HepG2 (cell line): ENCODE results near the gene MCM3. TPM values are rescaled to one million over a fixed set of nuclear protein-coding genes. Genes with fewer than 3 reads are reported as not detected.

Source experiments
- ATAC-seq: fragments of 200-7000 bp; cut with Tn5 transposase; 3 replicates; pipeline ENCODE4 v1.9.1; 2020; ENCODE audit warnings: mild to moderate bottlenecking, moderate library complexity
- BruUV-seq: library from RNA; stranded (reverse); fragments of 400-500 nt; replicated peaks from 2 replicates; lab custom pipeline; 2021; lab: Mats Ljungman, UMichigan
- CTCF ChIA-PET: fragments of 300-600 bp; formaldehyde crosslinking; extraction: SDS; loops from one replicate; lab custom pipeline; 2021; ENCODE audit warnings: low total read pairs, inconsistent platforms, low intra/inter-chr PET ratio; lab: Yijun Ruan, JAX
- POLR2A ChIA-PET: fragments of 350-600 bp; sonication (Branson Sonifier 250); formaldehyde crosslinking; loops from one replicate; lab custom pipeline; 2020; ENCODE audit warnings: antibody characterized with exemption, inconsistent platforms; lab: Yijun Ruan, JAX
- DNase-seq: peaks from one replicate; pipeline ENCODE4 v3.0.0-alpha.2; 2015; ENCODE audit warnings: low spot score
- FAIRE-seq: peaks from 3 replicates; lab custom pipeline; 2011; peaks lifted over from hg19 to GRCh38; lab: Jason Lieb, UNC
- H2AFZ ChIP-seq: one replicate; pipeline ENCODE4 v1.6.1; 2011; ENCODE audit warnings: low read length, inconsistent platforms
- H3K27ac ChIP-seq: fragments of 300-600 bp; 3 replicates; pipeline ENCODE4 v1.8.0; 2011; ENCODE audit warnings: mixed run types, mild to moderate bottlenecking, mixed read lengths, low read length, inconsistent platforms; ENCODE audit not compliant: insufficient read depth; ENCODE audit errors: extremely low read length
- H3K27me3 ChIP-seq, 2 experiments: fragments of 200-600 bp in 1 of 2; 2 replicates in 1 of 2; 3 replicates in 1 of 2; pipeline versions ENCODE4 v1.6.0 to v1.8.0; 2011; ENCODE audit warnings: low read length in 2 of 2, mild to moderate bottlenecking in 2 of 2, moderate library complexity in 2 of 2, inconsistent platforms in 1 of 2; ENCODE audit not compliant: insufficient read depth in 2 of 2, control insufficient read depth in 1 of 2
- H3K36me3 ChIP-seq, 2 experiments: fragments of 200-600 bp in 1 of 2; replicated peaks in 1 of 2; 2 replicates in 1 of 2; 3 replicates in 1 of 2; pipeline versions ENCODE4 v1.5.1 to v1.8.0; 2011; ENCODE audit warnings: low read length in 2 of 2, inconsistent platforms in 1 of 2; ENCODE audit not compliant: insufficient read depth in 2 of 2, control insufficient read depth in 1 of 2
- H3K4me1 ChIP-seq: 2 replicates; pipeline ENCODE4 v1.5.1; 2012; ENCODE audit warnings: low read length, inconsistent platforms; ENCODE audit not compliant: insufficient read depth
- H3K4me2 ChIP-seq: 2 replicates; pipeline ENCODE4 v1.6.0; 2011; ENCODE audit warnings: low read depth, low read length, inconsistent platforms
- H3K4me3 ChIP-seq, 3 experiments: fragments of 200-600 bp in 1 of 3; sonication (generic), shearing (Covaris generic) in 1 of 3; replicated peaks in 1 of 3; 2 replicates each; pipeline ENCODE4 v1.5.1; 2011 to 2016; ENCODE audit warnings: low read length in 3 of 3, inconsistent platforms in 2 of 3, low read depth in 2 of 3, mild to moderate bottlenecking in 2 of 3, control low read depth in 1 of 3, mixed read lengths in 1 of 3; ENCODE audit not compliant: insufficient read depth in 1 of 3
- H3K79me2 ChIP-seq: one replicate; pipeline ENCODE4 v1.6.1; 2011; ENCODE audit warnings: low read length, inconsistent platforms; ENCODE audit not compliant: insufficient read depth
- H3K9ac ChIP-seq: 2 replicates; pipeline ENCODE4 v1.6.0; 2011; ENCODE audit warnings: mild to moderate bottlenecking, low read depth, low read length, inconsistent platforms; ENCODE audit not compliant: insufficient read depth
- H3K9me3 ChIP-seq: 2 replicates; pipeline ENCODE4 v1.5.1; 2012; ENCODE audit warnings: mild to moderate bottlenecking, low read length
- H4K20me1 ChIP-seq: 2 replicates; pipeline ENCODE4 v1.6.0; 2011; ENCODE audit warnings: inconsistent platforms, mild to moderate bottlenecking, low read length, moderate library complexity; ENCODE audit not compliant: insufficient read depth
- CEBPB ChIP-seq: IDR thresholded peaks from 2 replicates; pipeline ENCODE4 v1.6.1; 2011; ENCODE audit warnings: low read depth, low read length, improper control_type of control experiment, borderline replicate concordance
- CTCF ChIP-seq: sonication (generic); formaldehyde crosslinking; IDR thresholded peaks from 2 replicates; pipeline ENCODE4 v1.5.0; 2020; ENCODE audit warnings: mild to moderate bottlenecking, missing genetic modification reagents, moderate library complexity
- GABPB1 ChIP-seq: IDR thresholded peaks from 2 replicates; pipeline ENCODE4 v1.6.1; 2016; ENCODE audit warnings: mild to moderate bottlenecking, missing genetic modification reagents, moderate library complexity, missing compliant biosample characterization
- KLF15 ChIP-seq: sonication (generic); formaldehyde crosslinking; IDR thresholded peaks from 2 replicates; pipeline ENCODE4 v1.8.1; 2023; ENCODE audit warnings: borderline replicate concordance, mild to moderate bottlenecking, inconsistent platforms, missing genetic modification reagents, mixed read lengths
- PHF21A ChIP-seq: sonication (generic); formaldehyde crosslinking; IDR thresholded peaks from 2 replicates; pipeline ENCODE4 v1.5.0; 2020; ENCODE audit warnings: mild to moderate bottlenecking, missing genetic modification reagents
- SMYD3 ChIP-seq: sonication (generic); formaldehyde crosslinking; IDR thresholded peaks from 2 replicates; pipeline ENCODE4 v1.8.1; 2023; ENCODE audit warnings: mild to moderate bottlenecking, missing genetic modification reagents
- SSRP1 ChIP-seq: IDR thresholded peaks from 2 replicates; pipeline ENCODE4 v1.6.1; 2016; ENCODE audit warnings: control low read depth
- TBP ChIP-seq: sonication (generic); formaldehyde crosslinking; IDR thresholded peaks from 2 replicates; pipeline ENCODE4 v1.5.0; 2020; ENCODE audit warnings: missing genetic modification reagents
- ZFY ChIP-seq: sonication (generic); formaldehyde crosslinking; IDR thresholded peaks from 2 replicates; pipeline ENCODE4 v1.4.0; 2020; ENCODE audit warnings: missing genetic modification reagents
- ZNF281 ChIP-seq: sonication (generic); formaldehyde crosslinking; IDR thresholded peaks from 2 replicates; pipeline ENCODE4 v1.4.0; 2020; ENCODE audit warnings: missing genetic modification reagents, borderline replicate concordance
- ZNF292 ChIP-seq: sonication (generic); formaldehyde crosslinking; IDR thresholded peaks from 2 replicates; pipeline ENCODE4 v1.8.1; 2022; ENCODE audit warnings: mild to moderate bottlenecking, low read depth, missing genetic modification reagents, borderline replicate concordance
- ZNF431 ChIP-seq: sonication (generic); formaldehyde crosslinking; IDR thresholded peaks from 2 replicates; pipeline ENCODE4 v1.9.0; 2022; ENCODE audit warnings: missing genetic modification reagents, low read depth, mild to moderate bottlenecking, borderline replicate concordance
- WGBS: methylation state at CpG from one replicate; pipeline ENCODE4 v1.1.6; 2017; ENCODE audit warnings: low lambda C conversion rate; 5-methylcytosine and 5-hydroxymethylcytosine counted together
- in situ Hi-C: cut with HindIII; loops from 2 replicates; pipeline ENCODE4 v1.10.0; 2017; ENCODE audit warnings: low pct_unique_long_range_greater_than_20kb; ENCODE audit not compliant: extremely low pct_ligation_motif_present
- intact Hi-C: fragments of 100-400 bp; cut with micrococcal nuclease; formaldehyde crosslinking; loops from one replicate; pipeline ENCODE4 v1.10.0; 2022; ENCODE audit not compliant: unreplicated experiment
- polyA plus RNA-seq, 8 experiments: library from polyadenylated mRNA; depleted of rRNA in 3 of 8; stranded (reverse) in 7 of 8; unstranded in 1 of 8; fragments of >200 nt; fragmentation: Illumina TruSeq in 4 of 8; extraction: Trizol in 4 of 8; gene quantifications; 2 replicates each; pipeline versions ENCODE4 v1.2.1 to v1.2.3, GENCODE V29; 2011 to 2016; ENCODE audit warnings: low read depth in 4 of 8, missing spikeins in 1 of 8, mixed read lengths in 1 of 8; ENCODE audit not compliant: insufficient read depth in 1 of 8
- total RNA-seq, 5 experiments: library from RNA; depleted of rRNA; stranded (reverse); fragments of >200 nt; fragmentation: Illumina TruSeq; extraction: Trizol; gene quantifications; 2 replicates each; pipeline ENCODE4 v1.2.3, GENCODE V29; 2016; ENCODE audit warnings: low read depth in 1 of 5

The MCM3 gene
- total and polyA plus RNA-seq, 2 of the 13 experiments (the other 11 are each of a cell fraction or from before 2014, with no cell fraction given): 164 to 288 TPM

- intact Hi-C loops: no loop called here
- H3K36me3 ChIP-seq: no peaks in the 10 kb centered on the region
- WGBS: 26% methylated on average over 2 of the region's 2 CpGs
- H2AFZ ChIP-seq: no peak overlapping the region
- no TSS peak for BruUV-seq
- H3K4me3 ChIP-seq: no peak overlapping the region
- TF ChIP-seq SMYD3 (CRISPR knock-in tag) (no peak), SSRP1 (CRISPR knock-in tag) (no peak), KLF15 (CRISPR knock-in tag) (no peak)
- H3K4me1 ChIP-seq: peaks cover 34% of the 10 kb centered on the region
- FAIRE-seq (no peak), DNase-seq (no peak), ATAC-seq (no peak)
- CTCF ChIA-PET: no interaction called here
- no peaks in the 10 kb centered on the region for H3K79me2 ChIP-seq
- in situ Hi-C loops: no loop called here
- POLR2A ChIA-PET: no interaction called here
- H3K9ac ChIP-seq: no peak overlapping the region
- no peak overlapping the region for H3K4me2 ChIP-seq
- no peak overlapping the region for H3K27ac ChIP-seq
- no peaks in the 10 kb centered on the region for H3K9me3 ChIP-seq
- no peaks in the 10 kb centered on the region for H4K20me1 ChIP-seq
- H3K27me3 ChIP-seq: peaks cover 0 to 3% of the 10 kb centered on the region in 2 experiments; a peak in 1 of 5 replicates
Measured at GRCh38 chr6:52241819-52242218, 42.7 kb downstream of the MCM3 start.

GRCh38 chr6:52233975-52234823, 50.3 kb downstream of the MCM3 start:
- H3K27me3 ChIP-seq: peaks cover 0 to 27% of the 10 kb centered on the region in 2 experiments; a peak in 2 of 5 replicates
- no peak overlapping the region for H3K27ac ChIP-seq
- H3K79me2 ChIP-seq: no peaks in the 10 kb centered on the region
- peaks cover 10% of the 10 kb centered on the region for H3K4me1 ChIP-seq
- 10% methylated on average over 15 of the region's 15 CpGs for WGBS
- peak; percentile 93 for FAIRE-seq
- intact Hi-C loops: loop anchor here (1.0 kb wide), 2 partner anchors 29 to 71 kb away; no protein-coding TSS in a partner anchor
- no peak overlapping the region for H3K9ac ChIP-seq
- no TSS peak for BruUV-seq
- DNase-seq: peak; percentile 68
- H3K36me3 ChIP-seq: no peaks in the 10 kb centered on the region
- peak overlapping the region; percentile 42 for H3K4me2 ChIP-seq
- no peaks in the 10 kb centered on the region for H3K9me3 ChIP-seq
- peak overlapping the region; percentile 47 for H2AFZ ChIP-seq
- no peaks in the 10 kb centered on the region for H4K20me1 ChIP-seq
- peak; percentile 99 for ATAC-seq
- ChIA-PET POLR2A (no interaction called here), CTCF (interaction anchor here (1.8 to 3.1 kb wide), 2 partner anchors 30 to 71 kb away, joined by 4 to 17 read pairs; no protein-coding TSS in a partner anchor)
- in situ Hi-C loops: loop anchor here (10.0 kb wide), 1 partner anchor 69 kb away; no protein-coding TSS in a partner anchor
- H3K4me3 ChIP-seq: no peak overlapping the region; a peak in 1 of 6 replicates
- TF ChIP-seq ZFY (CRISPR knock-in tag): no peak
- TF ChIP-seq PHF21A (CRISPR knock-in tag): no peak
- no peak for TF ChIP-seq ZNF431 (CRISPR knock-in tag)
- TF ChIP-seq TBP (CRISPR knock-in tag): no peak
- TF ChIP-seq CEBPB: 0 out of 2 replicates have a peak, but pooled peaks have one; percentile 57
- peak; percentile 86 for TF ChIP-seq CTCF (CRISPR knock-in tag)
- no peak for TF ChIP-seq ZNF292 (CRISPR knock-in tag)
- no peak for TF ChIP-seq ZNF281 (CRISPR knock-in tag)
- no peak for TF ChIP-seq GABPB1
